HG03565 (cell line): Measurements from ENCODE around the gene ARL4D.
"Not testable (repeated sequence)": the region's sequence is repeated elsewhere in the genome, so short reads cannot be mapped to it uniquely, and the experiment has no call there.

Experiments used
- ATAC-seq: cut with Tn5 transposase; IDR thresholded peaks from one replicate; pipeline ENCODE4 v1.9.1; 2021; ENCODE audit warnings: mild to moderate bottlenecking, moderate library complexity; ENCODE audit not compliant: unreplicated experiment

The ARL4D gene

DNA sequence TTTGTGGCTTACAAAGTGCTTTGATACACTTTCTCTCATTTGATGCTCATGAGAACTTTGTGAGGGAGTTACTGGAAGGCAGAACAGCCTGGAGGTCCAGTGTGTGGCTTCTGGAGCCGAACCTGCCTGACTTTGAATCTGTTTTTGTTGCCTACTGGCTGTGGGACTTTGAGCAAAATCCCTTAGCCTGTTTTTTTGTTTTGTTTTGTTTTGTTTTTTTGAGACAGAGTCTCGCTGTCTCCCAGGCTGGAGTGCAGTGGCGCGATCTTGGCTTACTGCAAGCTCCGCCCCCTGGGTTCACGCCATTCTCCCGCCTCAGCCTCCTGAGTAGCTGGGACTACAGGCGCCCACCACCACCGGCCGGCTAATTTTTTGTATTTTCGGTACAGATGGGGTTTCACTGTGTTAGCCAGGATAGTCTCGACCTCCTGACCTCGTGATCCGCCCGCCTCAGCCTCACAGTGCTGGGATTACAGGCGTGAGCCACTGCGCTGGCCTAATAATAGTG is 20.6 kb downstream of the ARL4D start:
- ATAC-seq: not testable (repeated sequence)

DNA sequence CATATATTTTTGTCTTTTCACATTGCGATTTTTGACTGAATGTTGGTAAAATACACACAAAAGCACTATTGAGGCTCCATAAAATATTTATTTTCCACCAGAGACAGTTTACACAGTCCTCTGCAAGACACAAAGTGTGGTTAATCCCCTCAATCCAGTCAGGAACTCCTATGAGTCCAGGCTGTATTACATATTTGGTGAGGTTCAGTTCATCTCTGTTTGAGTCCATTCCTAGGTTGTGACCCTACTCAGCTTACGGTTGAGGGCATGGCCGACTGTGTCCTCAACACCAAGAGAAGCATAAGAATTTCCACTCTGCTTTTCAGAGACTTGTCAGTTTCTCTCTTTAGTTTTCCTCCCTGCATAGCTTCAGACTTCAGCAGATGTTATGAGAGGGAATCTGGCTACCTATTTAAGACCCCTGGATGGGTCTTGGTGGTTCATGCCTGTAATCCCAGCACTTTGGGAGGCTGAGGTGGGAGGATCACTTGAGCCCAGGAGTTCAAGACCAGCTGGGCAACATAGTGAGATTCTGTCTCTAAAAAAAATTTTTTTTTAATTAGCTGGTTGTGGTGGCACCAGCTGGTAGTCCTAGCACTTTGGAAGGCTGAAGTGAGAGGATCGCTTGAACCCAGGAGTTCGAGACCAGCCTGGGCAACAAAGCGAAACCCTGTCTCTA is 25.1 kb downstream of the ARL4D start:
- no peak for ATAC-seq

DNA sequence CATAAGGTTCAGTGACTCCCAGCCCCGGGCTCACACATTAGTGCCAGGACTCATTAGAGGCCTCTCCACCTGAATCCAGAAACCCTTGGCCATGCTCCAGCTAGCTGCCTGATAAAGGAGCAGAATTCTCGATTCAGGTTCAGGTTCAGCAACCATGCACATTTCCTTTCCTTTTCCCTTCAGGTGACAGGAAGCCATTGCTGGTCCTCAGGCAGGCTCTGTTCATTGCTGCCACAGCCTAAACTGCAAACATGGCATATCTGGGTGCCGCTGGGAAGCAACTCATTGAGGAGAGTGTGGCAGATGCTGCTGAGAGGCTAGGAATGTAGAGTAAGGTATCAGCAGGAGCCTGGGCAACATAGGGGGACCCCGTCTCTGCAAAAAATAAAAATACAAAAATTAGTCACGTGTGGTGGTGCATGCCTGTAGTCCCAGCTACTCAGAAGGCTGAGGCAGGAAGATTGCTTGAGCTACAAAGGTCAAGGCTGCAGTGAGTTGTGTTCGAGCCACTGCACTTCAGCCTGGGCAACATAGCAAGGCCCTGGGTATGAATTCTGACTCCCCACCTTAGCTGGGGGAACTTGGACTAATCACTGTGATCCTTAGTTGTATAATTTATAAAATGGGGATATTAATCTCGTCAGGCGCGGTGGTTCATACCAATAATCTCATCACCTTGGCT is 28.7 kb downstream of the ARL4D start:
- ATAC-seq: no peak

DNA sequence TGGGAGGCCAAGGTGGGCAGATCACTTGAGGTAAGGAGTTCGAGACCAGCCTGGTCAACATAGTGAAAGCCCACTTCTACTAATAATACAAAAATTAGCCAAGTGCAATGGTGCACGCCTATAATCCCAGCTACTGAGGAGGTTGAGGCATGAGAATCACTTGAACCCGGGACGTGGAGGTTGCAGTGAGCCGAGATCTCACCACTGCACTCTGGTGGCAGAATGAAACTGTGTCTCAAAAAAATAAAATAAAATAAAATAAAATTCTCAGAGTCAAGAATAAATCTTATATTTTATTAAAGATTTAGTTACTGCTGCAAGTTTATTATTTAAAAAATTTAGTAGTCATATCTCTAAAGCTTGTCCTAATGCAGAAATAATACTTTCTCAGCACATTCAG is 29.7 kb downstream of the ARL4D start:
- no peak for ATAC-seq

DNA sequence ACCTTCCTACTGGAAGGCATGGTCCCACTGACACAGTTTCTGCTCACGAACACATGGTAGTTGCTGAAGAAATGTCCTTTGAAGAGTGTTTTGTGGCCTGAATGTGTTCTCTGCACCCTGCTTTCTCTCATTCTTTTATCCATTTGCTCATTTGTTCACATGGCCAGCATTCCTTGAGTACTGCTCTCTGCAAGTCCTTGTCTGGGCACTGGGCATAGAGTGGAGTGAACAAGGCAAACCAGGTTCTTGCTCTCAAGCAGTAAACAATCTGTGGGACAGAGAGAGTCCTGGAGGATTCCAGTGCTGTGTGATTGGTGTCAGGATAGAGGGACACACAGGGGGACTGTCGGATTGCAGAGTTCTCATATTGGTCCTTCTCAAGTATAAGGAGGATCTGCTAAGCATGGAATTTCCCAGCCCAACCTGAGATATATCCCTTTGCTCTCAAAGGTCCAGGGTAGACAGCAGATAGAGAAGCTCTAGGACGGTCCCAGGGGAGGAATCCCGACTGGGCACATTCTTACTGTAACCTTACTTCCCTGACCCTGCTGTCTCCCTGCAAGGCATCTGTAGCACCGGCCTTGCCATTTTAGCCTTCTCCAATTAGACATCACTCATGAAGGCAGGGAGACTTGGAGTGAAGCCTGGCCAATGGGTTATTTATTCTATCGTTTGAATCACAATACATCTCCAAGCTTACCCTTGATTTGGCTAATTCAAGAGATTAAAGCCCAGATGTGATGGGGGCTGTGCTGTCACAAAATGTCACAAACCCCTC is 32.3 kb downstream of the ARL4D start:
- ATAC-seq: no peak

DNA sequence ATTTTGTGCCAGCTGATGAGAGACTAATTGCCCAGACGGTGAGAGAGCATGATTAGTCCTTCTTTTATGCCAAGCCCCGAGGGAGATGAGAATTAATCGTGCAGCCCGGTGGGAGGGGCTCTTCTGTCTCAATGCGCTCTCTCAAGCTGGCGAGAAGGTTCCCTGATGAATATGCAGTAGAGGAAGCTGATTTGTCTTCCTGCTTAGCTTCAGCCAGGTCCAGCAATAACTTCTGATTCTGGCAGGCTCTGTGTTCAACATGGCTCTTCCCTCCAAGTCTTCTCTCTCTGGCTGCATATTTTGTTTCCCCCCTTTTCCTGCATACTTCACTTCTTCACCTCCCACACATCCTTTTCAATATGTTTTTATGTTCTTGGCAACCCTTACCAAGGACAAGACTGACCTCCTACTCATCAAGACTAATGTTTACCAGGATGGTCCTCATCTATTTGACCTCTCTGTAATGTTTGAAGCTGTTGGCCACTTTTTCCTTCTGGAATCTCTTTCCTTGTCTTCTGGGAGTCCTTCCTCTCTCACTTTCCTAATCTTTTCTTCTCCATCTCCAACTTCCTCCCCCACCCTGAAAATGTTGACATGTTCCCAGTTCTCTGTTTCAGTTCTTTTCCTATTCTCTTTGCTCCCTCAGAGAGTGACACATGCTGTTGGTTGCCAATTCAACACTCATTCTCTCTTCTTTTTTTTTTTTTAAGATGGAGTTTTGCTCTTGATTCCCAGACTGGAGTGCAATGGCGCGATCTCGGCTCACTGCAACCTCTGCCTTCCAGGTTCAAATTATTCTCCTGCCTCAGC is 33.1 kb downstream of the ARL4D start:
- ATAC-seq: no peak

DNA sequence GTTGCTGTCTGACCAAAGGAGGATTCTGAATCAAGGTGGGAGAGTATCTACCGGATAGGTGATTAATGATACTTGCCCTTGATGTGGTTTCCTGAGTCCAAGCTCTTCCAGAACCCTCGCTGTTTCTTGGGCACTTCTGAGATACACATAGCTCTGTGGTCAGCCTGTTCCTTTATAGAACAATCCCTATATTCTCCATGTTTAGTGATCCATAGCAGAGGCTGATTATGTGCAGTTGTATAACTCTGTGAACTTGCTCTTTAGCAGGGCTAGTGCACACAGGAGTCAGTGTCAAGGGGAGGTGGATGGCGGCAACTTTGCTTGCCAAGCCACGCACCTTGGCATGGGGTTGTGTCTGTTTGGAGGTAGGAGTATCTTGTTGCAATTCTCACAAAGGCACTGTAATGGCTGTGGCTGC is 36.1 kb downstream of the ARL4D start:
- no peak for ATAC-seq

DNA sequence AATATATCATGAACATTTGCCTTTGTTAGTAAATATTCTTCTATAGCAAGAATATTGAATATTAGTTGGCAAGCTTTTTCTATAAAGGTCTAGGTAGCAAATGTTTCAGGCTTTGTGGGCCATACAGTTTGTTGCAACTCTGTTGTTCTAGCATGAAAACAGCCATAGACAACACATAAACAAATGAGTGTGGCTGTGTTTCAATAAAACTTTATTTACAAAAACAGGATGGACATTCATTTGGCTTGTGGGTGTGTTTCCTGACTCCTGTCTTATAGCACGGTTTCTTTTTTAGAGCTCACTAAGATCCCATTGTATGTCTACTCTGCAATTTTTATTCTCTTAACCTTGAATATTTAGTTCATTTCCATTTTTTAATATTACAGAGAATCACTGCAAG is 39.0 kb downstream of the ARL4D start:
- no peak for ATAC-seq

DNA sequence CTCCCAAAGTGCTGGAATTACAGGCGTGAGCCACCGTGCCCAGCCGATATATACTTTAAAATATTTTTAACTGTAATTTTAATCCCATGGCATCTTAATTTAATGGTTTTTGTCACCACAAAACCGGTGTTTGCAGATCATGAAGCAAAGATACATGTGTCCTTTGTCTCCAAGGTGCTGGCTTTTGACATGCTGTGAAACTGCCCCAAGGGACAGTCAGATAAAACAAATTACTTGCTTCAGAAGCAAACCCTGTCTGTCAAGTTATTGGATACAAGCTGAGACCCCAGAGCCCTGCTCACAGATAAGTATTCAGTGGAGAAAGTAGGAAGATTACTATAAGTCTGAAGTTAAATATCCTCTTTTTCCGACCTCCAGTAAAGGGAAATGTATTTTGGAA is 39.8 kb downstream of the ARL4D start:
- ATAC-seq: no peak

DNA sequence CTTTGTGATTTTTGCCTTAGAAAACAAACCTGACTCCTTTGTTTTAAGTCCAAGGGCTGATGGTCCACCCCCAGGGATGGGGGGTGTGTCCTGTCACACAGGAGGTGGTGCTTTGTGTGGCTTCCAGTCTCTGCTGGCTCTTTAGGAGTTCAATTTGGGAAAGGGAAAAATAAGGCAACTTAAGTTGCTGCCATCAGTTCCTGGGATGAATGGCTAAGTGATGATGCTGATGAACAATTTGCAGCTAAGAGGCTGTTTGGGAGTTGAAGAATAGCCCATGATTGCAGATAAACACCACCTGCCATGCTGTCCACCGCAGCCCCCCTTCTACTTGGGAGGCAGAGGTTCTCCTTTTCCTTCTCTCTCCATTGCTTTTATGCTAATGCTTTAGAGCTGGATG is 40.2 kb downstream of the ARL4D start:
- no peak for ATAC-seq

DNA sequence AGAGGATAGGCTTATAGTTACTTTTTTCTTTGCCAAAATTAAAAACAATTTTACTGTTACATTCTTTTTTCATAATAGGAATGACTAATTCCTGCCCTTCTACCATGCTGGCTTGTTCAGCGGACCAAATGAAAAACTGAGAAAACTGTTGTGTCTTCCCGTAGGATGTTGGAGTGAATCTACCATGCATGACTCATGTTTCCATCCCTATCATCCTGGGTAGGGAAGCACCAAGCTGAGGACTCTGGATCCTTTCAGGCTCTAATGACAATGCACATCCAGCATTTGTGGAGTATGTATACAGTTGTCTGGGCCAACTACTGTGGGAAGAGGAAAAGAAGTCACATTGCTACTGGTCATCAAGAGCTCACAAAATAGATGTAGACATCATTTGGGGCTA is 43.9 kb downstream of the ARL4D start:
- no peak for ATAC-seq

DNA sequence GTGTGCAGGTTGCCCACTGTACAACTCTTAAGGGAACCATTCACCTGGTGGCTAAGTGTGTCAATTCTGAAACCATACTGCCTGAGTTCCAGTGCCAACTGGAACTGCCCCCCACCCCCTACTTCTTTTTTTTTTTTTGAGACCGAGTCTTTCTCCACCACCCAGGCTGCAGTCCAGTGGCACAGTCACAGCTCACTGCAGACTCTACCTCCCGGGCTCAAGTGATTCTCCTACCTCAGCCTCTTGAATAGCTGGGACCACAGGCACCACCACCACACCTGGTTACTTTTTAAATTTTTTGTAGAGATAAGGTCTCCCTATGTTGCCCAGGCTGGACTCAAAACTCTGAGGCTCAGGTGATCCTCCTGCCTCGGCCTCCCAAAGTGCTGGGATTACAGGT is 44.6 kb downstream of the ARL4D start:
- ATAC-seq: no peak

DNA sequence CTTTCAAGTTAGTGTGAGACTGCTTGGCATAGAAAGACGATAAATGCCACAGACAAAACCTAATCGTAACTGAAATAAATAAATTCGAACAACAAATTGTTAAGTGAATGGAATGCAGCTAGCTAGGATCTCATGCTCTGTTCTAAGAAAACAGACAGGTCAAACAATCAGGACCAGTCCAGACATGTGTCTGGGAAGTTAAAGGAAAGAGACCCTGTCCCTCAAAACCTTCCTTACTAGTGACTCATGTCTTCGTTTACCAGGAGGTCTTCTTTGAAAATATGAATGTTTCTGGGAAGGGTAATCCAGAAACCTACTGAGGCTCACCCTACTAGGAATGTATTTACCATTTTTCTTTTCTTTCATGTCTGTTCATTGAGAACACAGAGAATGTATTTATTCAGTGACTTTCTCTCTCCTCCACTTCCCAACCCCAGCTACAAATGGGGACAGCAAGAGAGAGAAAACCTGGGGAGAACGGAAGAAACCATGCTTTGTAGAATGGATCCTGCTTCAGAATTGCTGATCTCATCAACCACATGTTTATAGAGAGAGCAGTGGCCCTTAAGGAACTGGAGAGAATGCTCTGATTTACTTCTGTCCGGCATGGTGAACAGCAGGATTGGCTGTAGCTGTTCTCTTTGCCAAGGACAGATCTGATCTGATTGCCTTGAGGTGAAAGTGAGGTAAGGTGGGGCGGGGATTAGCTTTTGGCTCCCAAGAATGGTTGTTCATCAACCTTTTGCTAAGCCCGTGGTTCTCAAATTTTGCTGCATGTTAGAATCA is 45.6 kb downstream of the ARL4D start:
- no peak for ATAC-seq

DNA sequence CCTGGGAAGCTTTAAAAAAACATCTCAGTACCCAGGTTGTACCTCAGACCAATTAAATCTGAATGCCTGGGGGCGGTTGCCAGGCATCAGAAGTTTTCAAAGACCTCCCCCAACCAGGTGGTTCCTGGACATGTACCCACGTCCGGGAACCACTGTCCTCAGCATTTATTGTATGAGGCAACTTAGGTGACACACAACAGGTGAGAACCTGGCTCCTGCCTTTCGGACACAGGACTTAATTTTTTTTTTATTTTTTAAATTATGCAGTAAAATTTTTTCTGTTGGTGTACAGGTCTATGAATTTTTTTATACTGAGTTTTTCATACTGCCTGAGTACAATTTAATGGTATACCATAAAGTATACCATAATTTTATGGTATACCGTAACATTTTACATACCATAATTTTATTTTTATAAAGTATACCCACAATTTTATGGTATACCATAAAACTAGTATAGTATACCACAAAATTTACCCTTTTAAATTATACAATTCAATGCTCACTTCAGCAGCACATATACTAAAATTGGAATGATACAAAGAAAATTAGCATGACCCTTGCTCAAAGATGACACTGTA is 46.3 kb downstream of the ARL4D start:
- ATAC-seq: no peak

DNA sequence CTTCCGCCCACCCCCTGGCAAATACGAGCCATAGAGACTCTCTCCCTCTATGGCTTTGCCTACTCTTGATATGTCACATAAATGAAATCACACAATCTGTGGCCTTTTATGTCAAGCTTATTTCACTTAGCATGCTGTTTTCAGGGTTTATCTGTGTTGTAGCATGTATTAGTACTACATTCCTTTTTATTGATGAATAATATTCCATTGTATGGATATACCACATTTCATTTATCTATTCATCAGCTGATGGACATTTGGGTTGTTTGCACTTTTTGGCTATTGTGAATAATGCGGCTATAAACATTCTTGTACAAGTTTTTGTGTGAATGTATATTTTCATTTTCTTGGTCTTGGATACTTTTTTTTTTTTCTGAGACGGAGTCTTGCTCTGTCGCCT is 48.0 kb downstream of the ARL4D start:
- no peak for ATAC-seq

DNA sequence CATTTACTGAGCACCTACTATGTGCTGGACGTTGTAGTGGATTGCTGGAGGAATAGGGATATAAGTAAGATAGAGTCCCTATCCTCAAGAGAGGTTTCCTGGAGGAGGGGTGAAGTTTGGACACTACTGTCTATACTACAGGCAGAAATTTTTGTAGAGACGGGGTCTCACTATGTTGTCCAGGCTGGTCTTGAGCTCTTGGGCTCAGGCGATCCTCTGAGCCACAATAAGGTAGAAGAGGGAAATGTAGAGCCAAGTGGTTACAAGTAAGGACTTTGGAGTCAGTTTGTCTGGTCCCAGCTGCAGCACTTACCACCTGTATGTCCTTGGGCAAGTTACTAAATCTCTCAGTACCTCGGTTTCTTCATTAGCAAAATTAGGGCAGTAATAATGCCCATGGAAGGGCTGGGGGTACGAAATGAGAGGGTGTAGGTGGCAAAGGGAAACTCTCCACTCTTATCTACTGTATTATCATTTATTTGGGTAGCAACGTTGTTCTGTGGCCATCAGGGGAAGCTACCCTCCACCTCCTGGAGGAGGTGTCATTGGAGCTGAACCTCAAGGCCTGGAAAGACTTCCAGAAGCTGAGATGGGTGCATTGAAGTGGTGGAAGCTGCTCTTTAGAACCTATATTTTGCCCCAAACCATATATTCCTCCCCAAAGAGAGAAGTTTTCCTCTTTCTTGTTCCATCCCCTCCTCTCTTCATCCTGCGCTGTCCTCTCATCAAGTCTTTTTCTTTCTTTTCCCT is 50.1 kb downstream of the ARL4D start:
- ATAC-seq: no peak

DNA sequence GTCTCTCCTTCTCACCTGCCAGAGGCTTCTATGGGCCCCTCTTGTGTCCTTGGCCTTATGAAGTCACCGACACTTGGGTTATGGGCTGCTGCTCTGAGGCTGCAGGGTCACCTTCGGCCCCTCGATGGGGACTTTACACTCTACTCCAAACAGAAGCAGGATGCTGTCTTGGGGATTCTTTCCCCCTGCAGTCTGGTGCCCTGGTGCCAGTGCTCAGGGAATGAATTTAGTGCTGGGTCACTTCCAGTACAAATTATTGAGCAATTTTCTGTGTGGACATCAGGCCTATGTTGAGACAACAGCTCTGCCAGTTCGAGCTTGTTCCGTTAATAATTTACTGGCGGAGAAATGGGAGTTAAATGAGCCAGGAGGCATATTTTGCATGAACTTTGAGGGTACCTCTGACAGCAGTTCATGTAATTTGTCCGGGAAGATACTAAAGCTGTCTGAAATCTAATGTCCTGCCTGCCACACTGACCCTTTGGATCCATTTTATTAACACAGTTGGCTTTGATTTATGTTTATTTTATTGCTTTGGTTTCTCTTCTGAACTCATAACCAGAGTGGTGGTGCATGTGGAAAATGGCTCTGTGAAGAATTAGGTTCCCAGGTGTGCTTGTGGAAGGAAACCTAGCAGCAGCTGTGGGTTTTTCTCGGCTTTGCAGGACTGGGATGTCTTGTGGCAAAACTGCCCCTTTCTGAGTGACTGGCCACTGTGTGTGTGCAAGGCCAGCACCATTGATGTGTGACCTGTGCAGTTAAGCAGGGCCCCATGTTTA is 50.9 kb downstream of the ARL4D start:
- no peak for ATAC-seq
